Mammary epithelial cell (primary cell): ENCODE results near the gene PADI6.

Experiments
- CTCF ChIP-seq, 2 donors: IDR thresholded peaks in 1 of 2; conservative IDR thresholded peaks in 1 of 2; 2 replicates each; pipeline ENCODE4 v1.5.1; 2011 to 2012; ENCODE audit warnings: inconsistent platforms in 2 of 2, low read length in 2 of 2, mild to moderate bottlenecking in 2 of 2, control low read depth in 1 of 2, low read depth in 1 of 2; ENCODE audit not compliant: insufficient read depth in 1 of 2; ENCODE audit errors: extremely low read depth in 1 of 2
- EZH2 ChIP-seq: IDR thresholded peaks from 2 replicates; pipeline ENCODE4 v1.6.1; 2012; ENCODE audit warnings: low read length, inconsistent platforms, borderline replicate concordance

GRCh38 chr1:17375651-17376050, 3.7 kb downstream of the PADI6 start:
- TF ChIP-seq CTCF (conservative IDR thresholded peaks at IDR 0.05 in 1 of 2, IDR thresholded peaks at IDR 0.05 in 1 of 2; ENCODE audit: extremely low read depth in 1 of 2, insufficient read depth in 1 of 2, low read depth in 1 of 2, low read length in 2 of 2) (no peak), EZH2 (no peak)
